ENCODE results near the gene POLD1. TPM values are rescaled to one million over a fixed set of nuclear protein-coding genes. Genes with fewer than 3 reads are reported as not detected.

Gene POLD1
- total and polyA plus RNA-seq, 2 experiments from 2014 or later = 18.2 to 32.6 TPM

DNA sequence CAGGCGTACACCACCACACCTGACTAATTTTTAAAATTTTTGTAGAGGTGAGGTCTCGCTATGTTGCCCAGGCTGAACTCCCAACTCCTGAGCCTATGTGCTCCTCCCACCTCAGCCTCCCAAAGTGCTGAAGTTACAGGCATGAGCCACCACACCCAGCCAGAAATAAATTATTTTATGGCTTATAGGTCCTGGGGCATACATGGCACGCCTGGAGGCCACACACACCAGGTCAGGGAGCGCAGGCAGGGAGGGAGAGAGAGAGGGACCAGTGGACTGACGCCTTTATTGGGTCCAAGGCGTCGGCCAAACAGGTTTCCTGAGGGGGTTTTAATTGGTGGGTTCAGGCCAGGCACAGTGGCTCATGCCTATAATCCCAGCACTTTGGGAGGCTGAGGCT, 41.4 kb downstream of the POLD1 start:
- Histone ChIP-seq H3K4me2 (no peak overlapping the region), H3K27ac (no peak overlapping the region), H3K36me3 (replicated peaks; ENCODE audit: insufficient read depth, low read depth) (no peaks in the 10 kb centered on the region), H3K79me2 (no peaks in the 10 kb centered on the region), H3K4me1 (ENCODE audit: insufficient read depth) (no peaks in the 10 kb centered on the region), H3K4me3 (no peak overlapping the region), H3K9me2 (replicated peaks; ENCODE audit: insufficient read depth) (no peaks in the 10 kb centered on the region), H4K20me1 (ENCODE audit: insufficient read depth, poor library complexity, severe bottlenecking) (no peaks in the 10 kb centered on the region), H3K27me3 (peaks cover 2% of the 10 kb centered on the region), H2AFZ (no peak overlapping the region), H3K9me3 (ENCODE audit: low read depth) (no peaks in the 10 kb centered on the region)
- TF ChIP-seq EZH2phosphoT487 (IDR thresholded peaks at IDR 0.05; ENCODE audit: low read depth, severe bottlenecking, unreplicated experiment) (no peak), EZH2 (IDR thresholded peaks at IDR 0.05; ENCODE audit: borderline replicate concordance) (no peak), CTCF (IDR thresholded peaks at IDR 0.05; ENCODE audit: poor library complexity) (no peak)
- 83% methylated on average over 7 of the region's 7 CpGs for WGBS (ENCODE audit: low lambda C conversion rate, missing lambda C conversion rate)
- DNase-seq (ENCODE audit: low spot score) = no peak

- Histone ChIP-seq H3K9me3 (ENCODE audit: low read depth) (no peaks in the 10 kb centered on the region), H3K9me2 (replicated peaks; ENCODE audit: insufficient read depth) (no peaks in the 10 kb centered on the region), H3K27ac (no peak overlapping the region), H3K4me3 (no peak overlapping the region), H2AFZ (peak overlapping the region; percentile 35), H3K27me3 (peaks cover 4% of the 10 kb centered on the region), H3K4me2 (peak overlapping the region; percentile 76), H3K79me2 (no peaks in the 10 kb centered on the region), H3K4me1 (ENCODE audit: insufficient read depth) (peaks cover 4% of the 10 kb centered on the region), H3K36me3 (replicated peaks; ENCODE audit: insufficient read depth, low read depth) (no peaks in the 10 kb centered on the region), H4K20me1 (ENCODE audit: insufficient read depth, poor library complexity, severe bottlenecking) (no peaks in the 10 kb centered on the region)
- DNase-seq (ENCODE audit: low spot score) = no peak
- TF ChIP-seq EZH2phosphoT487 (IDR thresholded peaks at IDR 0.05; ENCODE audit: low read depth, severe bottlenecking, unreplicated experiment) (no peak), EZH2 (IDR thresholded peaks at IDR 0.05; ENCODE audit: borderline replicate concordance) (no peak), CTCF (IDR thresholded peaks at IDR 0.05; ENCODE audit: poor library complexity) (no peak)
- WGBS (ENCODE audit: low lambda C conversion rate, missing lambda C conversion rate) = 95% methylated on average over 24 of the region's 26 CpGs
Measured at GRCh38 chr19:50427318-50427925, 43.3 kb downstream of the POLD1 start.

DNA sequence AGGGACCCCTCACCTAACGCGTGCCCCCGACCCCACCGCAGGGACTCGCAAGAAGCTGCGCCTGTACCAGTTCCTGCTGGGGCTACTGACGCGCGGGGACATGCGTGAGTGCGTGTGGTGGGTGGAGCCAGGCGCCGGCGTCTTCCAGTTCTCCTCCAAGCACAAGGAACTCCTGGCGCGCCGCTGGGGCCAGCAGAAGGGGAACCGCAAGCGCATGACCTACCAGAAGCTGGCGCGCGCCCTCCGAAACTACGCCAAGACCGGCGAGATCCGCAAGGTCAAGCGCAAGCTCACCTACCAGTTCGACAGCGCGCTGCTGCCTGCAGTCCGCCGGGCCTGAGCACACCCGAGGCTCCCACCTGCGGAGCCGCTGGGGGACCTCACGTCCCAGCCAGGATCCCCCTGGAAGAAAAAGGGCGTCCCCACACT, 43.9 kb downstream of the POLD1 start:
- H3K9me3 ChIP-seq (ENCODE audit: low read depth) = no peaks in the 10 kb centered on the region
- H3K79me2 ChIP-seq = no peaks in the 10 kb centered on the region
- H2AFZ ChIP-seq = peak overlapping the region; percentile 35
- peak; percentile 86 for DNase-seq (ENCODE audit: low spot score)
- no peak for TF ChIP-seq EZH2 (IDR thresholded peaks at IDR 0.05; ENCODE audit: borderline replicate concordance)
- TF ChIP-seq EZH2phosphoT487 (IDR thresholded peaks at IDR 0.05; ENCODE audit: low read depth, severe bottlenecking, unreplicated experiment) = no peak
- no peak for TF ChIP-seq CTCF (IDR thresholded peaks at IDR 0.05; ENCODE audit: poor library complexity)
- H3K4me1 ChIP-seq (ENCODE audit: insufficient read depth) = peaks cover 4% of the 10 kb centered on the region
- no peak overlapping the region for H3K27ac ChIP-seq
- no peaks in the 10 kb centered on the region for H3K9me2 ChIP-seq (replicated peaks; ENCODE audit: insufficient read depth)
- H3K27me3 ChIP-seq = peaks cover 7% of the 10 kb centered on the region
- H3K36me3 ChIP-seq (replicated peaks; ENCODE audit: insufficient read depth, low read depth) = no peaks in the 10 kb centered on the region
- H3K4me3 ChIP-seq = no peak overlapping the region
- H4K20me1 ChIP-seq (ENCODE audit: insufficient read depth, poor library complexity, severe bottlenecking) = no peaks in the 10 kb centered on the region
- peak overlapping the region; percentile 76 for H3K4me2 ChIP-seq
- 34% methylated on average over 37 of the region's 38 CpGs for whole genome bisulfite sequencing (ENCODE audit: low lambda C conversion rate, missing lambda C conversion rate)

Data from hepatocyte (in vitro differentiated cells).